ENCODE measurements around the gene TTC3.

Gene TTC3

DNA sequence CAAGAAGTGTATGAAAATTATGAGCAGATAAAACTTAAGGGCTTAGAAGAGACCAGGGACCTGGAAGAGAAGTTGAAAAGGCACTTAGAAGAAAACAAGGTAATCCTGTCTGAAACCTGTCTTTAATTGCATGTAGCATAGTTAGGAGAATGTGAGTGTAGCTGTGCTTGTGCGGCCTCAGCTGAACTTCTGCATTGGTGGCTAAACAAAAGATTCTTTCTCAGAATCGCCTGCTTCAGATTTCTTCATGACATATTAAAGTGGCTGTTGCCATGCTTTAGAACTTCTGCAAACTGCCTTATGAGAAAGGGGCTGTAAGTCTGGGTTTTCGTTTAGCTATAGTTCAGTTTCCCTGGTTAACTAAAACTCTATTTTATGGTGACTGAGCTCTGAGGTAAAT is 99.6 kb downstream of the TTC3 start:
- Mint-ChIP-seq H3K4me1 (ENCODE audit: low read depth) (no peaks in the 10 kb centered on the region), H3K36me3 (ENCODE audit: low read depth) (peaks cover 56% of the 10 kb centered on the region), H3K27ac (no peak overlapping the region)

DNA sequence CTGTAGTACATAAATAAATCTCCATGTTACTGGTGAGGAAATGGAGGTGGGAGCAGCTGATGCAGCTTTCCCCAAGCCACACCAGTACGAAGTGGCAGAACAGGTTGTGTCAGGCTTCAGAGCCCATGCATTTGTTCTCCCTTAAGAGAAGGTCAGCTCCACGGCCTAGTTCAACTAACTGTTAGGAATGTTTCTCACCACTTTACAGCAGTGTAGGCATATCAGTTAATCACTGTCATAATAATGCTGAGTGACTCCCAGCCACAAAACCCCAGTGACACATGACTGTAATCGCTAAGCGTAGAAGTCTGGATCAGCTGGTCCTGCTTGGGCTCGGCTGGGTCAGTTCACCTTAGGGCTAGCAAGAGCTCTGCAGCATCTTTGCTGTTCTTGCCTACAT is 103.7 kb downstream of the TTC3 start:
- Mint-ChIP-seq H3K36me3 (ENCODE audit: low read depth) (peaks cover 64% of the 10 kb centered on the region), H3K4me3 (no peak overlapping the region), H3K27ac (no peak overlapping the region), H3K4me1 (ENCODE audit: low read depth) (no peaks in the 10 kb centered on the region), H3K9me3 (peaks cover 9% of the 10 kb centered on the region), H3K27me3 (no peaks in the 10 kb centered on the region)

More for the DNA sequence above, 99.6 kb downstream of the TTC3 start:
- Mint-ChIP-seq H3K27me3 (no peaks in the 10 kb centered on the region), H3K9me3 (no peaks in the 10 kb centered on the region), H3K4me3 (no peak overlapping the region)

DNA sequence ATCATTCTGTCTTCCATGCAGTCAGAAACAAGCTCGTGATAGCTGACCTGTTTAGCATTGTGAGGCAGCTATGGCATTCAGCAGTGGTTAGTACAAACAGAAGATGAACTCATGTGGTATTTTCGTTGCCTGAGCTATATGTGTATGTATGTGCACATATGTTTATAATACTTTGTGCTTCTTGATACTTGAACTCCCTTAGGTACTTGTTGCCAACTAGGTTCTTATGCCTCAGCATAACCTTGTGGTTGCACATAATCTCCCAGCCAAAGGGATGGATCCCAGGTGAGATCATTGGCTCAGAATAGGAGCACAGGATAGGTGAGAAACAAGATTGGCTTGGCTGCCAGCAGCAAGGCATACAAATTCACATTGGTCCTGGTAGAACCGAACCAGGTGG is 108.0 kb downstream of the TTC3 start:
- peaks cover 9% of the 10 kb centered on the region for H3K9me3 Mint-ChIP-seq
- no peak overlapping the region for H3K27ac Mint-ChIP-seq
- no peaks in the 10 kb centered on the region for H3K27me3 Mint-ChIP-seq
- H3K36me3 Mint-ChIP-seq (ENCODE audit: low read depth) = peaks cover 60% of the 10 kb centered on the region
- H3K4me3 Mint-ChIP-seq = no peak overlapping the region
- peaks cover 14% of the 10 kb centered on the region for H3K4me1 Mint-ChIP-seq (ENCODE audit: low read depth)

DNA sequence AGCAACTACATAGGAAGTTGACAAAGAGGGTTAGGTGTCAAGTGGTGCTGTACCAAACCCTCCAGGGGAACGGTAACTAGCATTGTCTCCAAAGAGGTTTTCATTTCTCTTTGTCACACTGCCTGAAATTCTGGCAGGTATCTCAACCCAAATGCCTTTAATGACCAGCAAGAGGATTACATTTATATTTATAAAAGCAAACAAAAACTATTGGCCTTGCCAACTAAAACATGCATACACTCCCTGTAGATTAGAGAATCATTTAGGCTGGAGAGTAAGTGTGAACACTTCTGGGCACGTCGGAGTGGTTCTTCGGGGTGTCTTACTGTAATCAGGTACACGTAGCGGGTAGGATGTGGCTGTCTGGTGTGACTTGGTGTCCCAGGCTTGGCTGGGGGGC is 109.2 kb downstream of the TTC3 start:
- H3K27ac Mint-ChIP-seq = no peak overlapping the region
- peaks cover 9% of the 10 kb centered on the region for H3K9me3 Mint-ChIP-seq
- no peak overlapping the region for H3K4me3 Mint-ChIP-seq
- H3K4me1 Mint-ChIP-seq (ENCODE audit: low read depth) = peaks cover 14% of the 10 kb centered on the region
- H3K36me3 Mint-ChIP-seq (ENCODE audit: low read depth) = peaks cover 59% of the 10 kb centered on the region
- H3K27me3 Mint-ChIP-seq = no peaks in the 10 kb centered on the region

DNA sequence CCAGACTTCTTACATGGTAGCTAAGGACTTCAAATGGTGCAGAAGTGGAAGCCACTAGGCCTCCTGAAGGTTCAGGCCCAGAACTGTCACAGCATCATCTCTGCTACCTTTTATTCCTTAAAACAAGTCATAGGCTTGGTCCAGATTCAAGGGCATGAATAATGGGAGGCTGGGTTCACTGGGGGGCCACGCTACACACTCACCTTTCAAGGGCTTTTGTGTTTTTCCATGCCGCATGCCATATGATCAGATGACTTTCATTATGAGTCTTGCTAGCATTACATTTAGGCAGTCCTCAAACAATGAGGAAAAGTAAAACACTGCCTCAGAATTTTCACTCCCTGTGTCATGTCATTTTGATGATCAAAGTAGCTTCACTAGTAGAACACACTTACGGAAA is 110.7 kb downstream of the TTC3 start:
- Mint-ChIP-seq H3K27ac (no peak overlapping the region), H3K4me1 (ENCODE audit: low read depth) (peaks cover 14% of the 10 kb centered on the region), H3K9me3 (peaks cover 9% of the 10 kb centered on the region), H3K27me3 (no peaks in the 10 kb centered on the region), H3K4me3 (no peak overlapping the region), H3K36me3 (ENCODE audit: low read depth) (peaks cover 52% of the 10 kb centered on the region)

DNA sequence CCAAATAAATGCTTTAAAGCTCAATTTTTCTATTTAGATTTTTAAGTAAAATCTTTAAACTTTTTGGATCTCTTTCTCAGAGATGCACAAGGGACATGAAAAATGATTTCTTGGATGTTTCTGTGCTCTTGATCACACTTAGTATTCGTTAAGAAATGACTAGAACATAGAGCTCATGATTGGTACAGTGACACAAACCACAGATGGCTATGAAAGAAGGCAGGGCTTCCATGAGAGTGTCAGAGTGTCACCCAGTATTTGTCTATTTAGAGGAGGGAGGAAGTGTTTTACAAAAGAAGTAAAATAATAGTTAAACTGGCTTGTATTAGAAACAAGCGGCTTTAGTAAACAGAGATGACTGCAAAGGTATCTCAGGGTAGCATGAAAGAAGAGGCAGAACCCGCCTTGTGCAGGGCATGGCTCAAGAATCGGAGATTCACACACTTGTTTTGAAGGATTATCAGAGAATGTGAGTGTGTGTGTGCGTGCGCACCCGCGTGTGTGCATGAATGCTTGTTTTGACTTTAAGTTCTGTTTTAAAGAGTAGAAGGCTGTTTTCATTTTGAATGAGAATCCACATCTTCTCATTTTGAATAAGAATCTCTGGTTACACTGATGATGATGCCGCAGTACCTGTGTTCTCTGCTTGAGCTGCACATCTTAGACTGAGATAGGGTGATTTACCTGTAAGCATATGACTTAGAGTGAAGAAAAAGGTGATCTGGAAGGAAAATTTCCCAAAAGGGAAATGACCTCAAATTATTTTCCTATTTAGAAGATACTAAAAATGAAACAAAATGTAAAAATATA is 111.9 kb downstream of the TTC3 start:
- H3K36me3 Mint-ChIP-seq (ENCODE audit: low read depth) = peaks cover 53% of the 10 kb centered on the region
- H3K27me3 Mint-ChIP-seq = no peaks in the 10 kb centered on the region
- peak overlapping the region; percentile 57 for H3K27ac Mint-ChIP-seq
- H3K4me3 Mint-ChIP-seq = no peak overlapping the region
- peaks cover 2% of the 10 kb centered on the region for H3K9me3 Mint-ChIP-seq
- peaks cover 14% of the 10 kb centered on the region for H3K4me1 Mint-ChIP-seq (ENCODE audit: low read depth)

DNA sequence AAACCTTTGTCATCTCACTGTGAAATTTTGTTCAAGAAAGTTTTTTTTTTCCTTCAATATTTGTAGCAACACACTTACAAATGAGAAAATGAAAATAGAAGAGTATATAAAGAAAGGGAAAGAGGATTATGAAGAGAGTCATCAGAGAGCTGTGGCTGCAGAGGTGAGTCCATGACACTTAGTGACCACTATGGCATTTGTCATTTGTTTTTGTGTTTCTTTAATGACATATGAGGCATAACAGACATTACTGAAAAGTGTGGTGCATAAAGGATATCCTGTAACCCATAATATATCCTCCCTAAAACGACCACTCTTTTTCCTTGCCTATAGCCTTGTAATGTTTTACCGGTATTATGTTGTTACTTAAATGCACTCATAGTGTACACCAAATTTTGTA is 113.9 kb downstream of the TTC3 start:
- Mint-ChIP-seq H3K36me3 (ENCODE audit: low read depth) (peaks cover 52% of the 10 kb centered on the region), H3K4me1 (ENCODE audit: low read depth) (peaks cover 14% of the 10 kb centered on the region), H3K9me3 (no peaks in the 10 kb centered on the region), H3K27ac (no peak overlapping the region), H3K27me3 (no peaks in the 10 kb centered on the region), H3K4me3 (no peak overlapping the region)

DNA sequence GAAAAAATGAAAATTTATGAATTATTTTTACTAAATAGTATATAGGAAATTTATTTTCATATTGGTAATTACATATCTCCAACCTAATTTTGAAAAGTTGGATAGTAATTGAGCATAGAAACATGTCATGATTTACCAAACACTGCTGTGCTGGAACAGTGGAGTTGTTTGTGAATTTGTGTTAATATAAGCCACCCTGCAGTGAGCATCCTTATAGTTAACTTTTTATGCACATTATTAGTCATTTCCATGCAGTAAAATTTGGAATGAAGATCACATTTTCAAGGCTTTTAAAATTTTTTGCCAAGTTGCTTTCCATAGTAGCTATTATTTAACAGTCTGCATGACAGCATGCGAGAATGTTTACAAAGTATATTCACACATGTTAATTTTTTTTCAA is 115.8 kb downstream of the TTC3 start:
- Mint-ChIP-seq H3K36me3 (ENCODE audit: low read depth) (peaks cover 61% of the 10 kb centered on the region), H3K4me3 (no peak overlapping the region)

DNA sequence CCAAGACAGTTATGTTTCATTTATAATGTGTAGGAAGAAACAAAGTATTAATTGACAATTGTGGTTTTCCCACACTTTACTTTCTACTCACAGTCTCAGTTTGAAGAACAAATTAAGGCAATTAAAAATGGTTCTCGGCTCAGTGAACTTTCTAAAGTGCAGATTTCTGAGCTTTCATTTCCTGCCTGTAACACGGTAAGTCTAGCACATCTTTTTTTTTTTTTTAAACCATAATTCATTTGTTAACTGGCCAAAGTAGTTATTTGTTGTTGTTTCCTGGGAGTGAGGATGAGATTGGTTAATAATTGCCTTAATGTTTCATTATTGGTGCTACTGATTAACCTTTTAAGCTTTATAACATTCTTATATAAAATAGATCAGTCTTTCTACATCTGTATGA is 119.0 kb downstream of the TTC3 start:
- Mint-ChIP-seq H3K4me1 (ENCODE audit: low read depth) (no peaks in the 10 kb centered on the region), H3K4me3 (no peak overlapping the region), H3K9me3 (no peaks in the 10 kb centered on the region), H3K36me3 (ENCODE audit: low read depth) (peaks cover 68% of the 10 kb centered on the region), H3K27me3 (no peaks in the 10 kb centered on the region), H3K27ac (no peak overlapping the region)

More for the DNA sequence above, 115.8 kb downstream of the TTC3 start:
- H3K9me3 Mint-ChIP-seq = no peaks in the 10 kb centered on the region
- peaks cover 10% of the 10 kb centered on the region for H3K4me1 Mint-ChIP-seq (ENCODE audit: low read depth)
- H3K27me3 Mint-ChIP-seq = no peaks in the 10 kb centered on the region
- H3K27ac Mint-ChIP-seq = no peak overlapping the region

DNA sequence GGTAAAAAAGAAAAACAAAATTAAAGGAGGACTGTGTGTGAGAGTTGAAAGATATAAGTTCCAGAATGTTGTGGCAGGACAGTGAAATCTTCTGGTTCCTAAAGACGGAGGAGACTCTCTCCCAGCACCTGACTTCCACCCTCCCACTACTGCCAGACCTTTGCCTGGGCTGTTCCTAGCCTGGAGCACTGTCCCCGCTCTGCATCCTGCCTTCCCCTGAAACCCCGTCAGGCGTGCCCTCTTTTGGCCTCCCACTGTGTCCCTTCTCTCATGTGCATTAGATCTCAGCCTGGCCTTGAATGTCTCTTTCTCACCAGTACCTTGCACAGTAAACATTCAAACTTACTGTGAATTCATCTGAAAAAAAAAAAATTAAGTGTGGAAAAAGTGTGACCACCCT is 120.0 kb downstream of the TTC3 start:
- Mint-ChIP-seq H3K27ac (no peak overlapping the region), H3K9me3 (no peaks in the 10 kb centered on the region), H3K27me3 (no peaks in the 10 kb centered on the region), H3K4me3 (no peak overlapping the region), H3K4me1 (ENCODE audit: low read depth) (no peaks in the 10 kb centered on the region), H3K36me3 (ENCODE audit: low read depth) (peaks cover 72% of the 10 kb centered on the region)

DNA sequence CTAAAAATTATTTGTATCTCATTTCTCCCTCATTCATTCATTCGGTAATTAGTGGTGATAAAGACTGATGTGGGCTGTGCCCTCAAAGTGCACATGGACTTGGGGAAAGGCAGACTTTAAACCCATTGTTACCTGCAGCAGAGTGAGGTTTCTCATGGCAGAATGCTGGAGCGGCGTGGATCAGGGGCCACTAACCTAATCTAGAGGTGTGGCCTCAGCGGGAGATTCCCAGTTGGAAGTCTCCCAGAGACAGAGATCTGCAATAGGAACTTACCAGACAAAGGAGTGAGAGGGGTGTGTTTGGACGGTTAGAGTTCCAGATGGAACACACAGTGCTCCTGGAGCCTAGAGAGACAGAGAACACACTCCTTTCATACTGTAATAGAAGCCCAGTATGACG is 120.6 kb downstream of the TTC3 start:
- no peaks in the 10 kb centered on the region for H3K4me1 Mint-ChIP-seq (ENCODE audit: low read depth)
- no peak overlapping the region for H3K27ac Mint-ChIP-seq
- H3K9me3 Mint-ChIP-seq = no peaks in the 10 kb centered on the region
- H3K36me3 Mint-ChIP-seq (ENCODE audit: low read depth) = peaks cover 71% of the 10 kb centered on the region
- H3K27me3 Mint-ChIP-seq = no peaks in the 10 kb centered on the region
- no peak overlapping the region for H3K4me3 Mint-ChIP-seq

DNA sequence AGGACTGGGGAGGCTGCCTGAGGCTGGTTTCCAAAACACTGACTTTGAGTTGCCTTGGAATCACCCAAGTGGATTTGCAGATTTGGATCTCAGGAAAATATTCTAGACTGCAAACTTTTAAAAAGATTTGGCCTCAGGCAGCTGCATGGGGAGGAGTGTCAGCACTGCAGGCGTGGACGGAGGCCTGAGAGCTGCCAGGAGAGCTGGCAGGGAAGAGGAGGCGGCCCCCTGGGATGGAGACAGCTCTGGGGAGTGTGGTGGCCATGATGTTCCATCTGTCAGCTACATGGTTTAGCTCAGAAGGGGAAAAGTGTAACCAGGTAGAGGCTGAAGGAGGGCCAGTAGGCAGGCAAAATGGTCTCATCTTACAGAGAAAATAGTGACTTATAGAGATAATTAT is 122.0 kb downstream of the TTC3 start:
- Mint-ChIP-seq H3K27me3 (no peaks in the 10 kb centered on the region), H3K9me3 (no peaks in the 10 kb centered on the region), H3K27ac (no peak overlapping the region), H3K4me1 (ENCODE audit: low read depth) (no peaks in the 10 kb centered on the region), H3K36me3 (ENCODE audit: low read depth) (peaks cover 67% of the 10 kb centered on the region), H3K4me3 (no peak overlapping the region)

DNA sequence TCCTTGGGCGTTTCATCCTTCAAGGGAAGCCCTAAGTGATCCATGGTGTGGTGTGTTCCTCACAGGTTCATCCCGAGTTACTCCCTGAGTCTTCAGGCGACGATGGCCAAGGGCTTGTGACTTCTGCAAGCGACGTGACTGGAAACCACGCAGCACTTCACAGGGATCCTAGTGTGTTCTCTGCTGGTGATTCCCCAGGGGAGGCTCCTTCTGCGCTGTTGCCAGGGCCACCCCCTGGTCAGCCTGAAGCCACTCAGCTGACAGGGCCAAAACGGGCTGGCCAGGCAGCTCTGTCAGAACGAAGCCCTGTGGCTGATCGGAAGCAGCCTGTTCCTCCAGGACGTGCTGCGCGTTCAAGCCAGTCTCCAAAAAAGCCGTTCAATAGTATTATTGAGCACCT is 122.6 kb downstream of the TTC3 start:
- Mint-ChIP-seq H3K4me1 (ENCODE audit: low read depth) (no peaks in the 10 kb centered on the region), H3K36me3 (ENCODE audit: low read depth) (peaks cover 69% of the 10 kb centered on the region), H3K27ac (no peak overlapping the region), H3K4me3 (no peak overlapping the region), H3K27me3 (no peaks in the 10 kb centered on the region), H3K9me3 (no peaks in the 10 kb centered on the region)

DNA sequence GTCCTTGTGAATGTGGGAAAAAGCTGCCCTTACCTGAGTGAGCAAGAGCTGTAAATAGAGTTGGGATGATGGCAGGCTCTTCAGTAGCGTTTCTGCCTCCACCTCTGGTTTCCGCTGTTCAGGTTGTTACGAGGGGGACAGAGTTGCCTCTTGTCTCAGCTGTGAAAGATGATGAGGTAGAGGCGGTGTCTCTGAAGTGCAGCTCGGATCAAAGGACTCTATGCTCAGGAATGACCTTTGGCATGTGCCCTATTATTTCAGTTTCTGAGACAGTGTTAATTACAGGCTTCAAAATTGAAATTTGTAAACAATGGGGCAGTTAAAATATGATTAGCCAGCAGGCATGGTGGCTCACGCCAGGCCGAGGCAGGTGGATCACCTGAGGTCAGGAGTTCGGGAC is 123.8 kb downstream of the TTC3 start:
- no peaks in the 10 kb centered on the region for H3K4me1 Mint-ChIP-seq (ENCODE audit: low read depth)
- H3K27ac Mint-ChIP-seq = no peak overlapping the region
- no peaks in the 10 kb centered on the region for H3K27me3 Mint-ChIP-seq
- H3K9me3 Mint-ChIP-seq = no peaks in the 10 kb centered on the region
- H3K36me3 Mint-ChIP-seq (ENCODE audit: low read depth) = peaks cover 72% of the 10 kb centered on the region
- H3K4me3 Mint-ChIP-seq = no peak overlapping the region

DNA sequence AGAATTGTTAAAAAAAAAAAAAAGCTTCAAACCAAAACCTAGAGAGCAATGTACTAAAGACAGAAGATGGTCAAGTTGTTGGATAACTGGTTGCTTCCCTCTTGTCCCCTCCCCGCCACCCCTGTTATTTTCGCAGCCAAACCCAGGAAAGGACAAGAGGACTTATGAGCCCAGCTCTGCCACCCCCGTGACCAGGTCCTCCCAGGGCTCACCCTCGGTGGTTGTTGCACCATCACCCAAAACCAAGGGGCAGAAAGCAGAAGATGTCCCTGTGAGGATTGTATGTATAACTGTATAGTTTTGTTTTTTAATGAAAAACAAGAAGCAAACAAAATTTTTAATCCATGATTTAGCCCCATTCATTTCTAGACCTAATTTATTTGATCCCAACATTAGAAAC is 124.7 kb downstream of the TTC3 start:
- H3K4me1 Mint-ChIP-seq (ENCODE audit: low read depth) = no peaks in the 10 kb centered on the region
- no peak overlapping the region for H3K27ac Mint-ChIP-seq
- no peak overlapping the region for H3K4me3 Mint-ChIP-seq
- no peaks in the 10 kb centered on the region for H3K27me3 Mint-ChIP-seq
- peaks cover 73% of the 10 kb centered on the region for H3K36me3 Mint-ChIP-seq (ENCODE audit: low read depth)
- H3K9me3 Mint-ChIP-seq = no peaks in the 10 kb centered on the region

Data from stimulated activated naive CD8-positive, alpha-beta T cell treated with anti-CD3 and anti-CD28 coated beads, Interleukin-15, Interleukin-2, amounts not matched to agents 100 ng/mL and 50 ng/mL, for 24 hours (primary cell).